HCT116 (cell line): ENCODE measurements around the gene EHBP1. TPM values are rescaled to one million over a fixed set of nuclear protein-coding genes. Genes with fewer than 3 reads are reported as not detected.

ENCODE experiments used
- ATAC-seq: fragments of 200-7000 bp; cut with Tn5 transposase; 2 replicates; pipeline ENCODE4 v1.9.1; 2020; ENCODE audit warnings: mild to moderate bottlenecking, moderate library complexity
- BruUV-seq: library from RNA; stranded (reverse); fragments of 400-500 nt; replicated peaks from 2 replicates; lab custom pipeline; 2021; lab: Mats Ljungman, UMichigan
- CTCF ChIA-PET: fragments of 300-600 bp; sonication (Branson Sonifier 250); formaldehyde crosslinking; loops from one replicate; lab custom pipeline; 2021; ENCODE audit warnings: antibody characterized with exemption; lab: Charles Lee
- POLR2A ChIA-PET: fragments of 300-600, 350-600 bp; sonication (Branson Sonifier 250); formaldehyde crosslinking; loops from one replicate; lab custom pipeline; 2021; ENCODE audit warnings: antibody characterized with exemption; lab: Charles Lee
- RAD21 ChIA-PET, 2 experiments: fragments of 300-600 bp; sonication (Branson Sonifier 250); formaldehyde crosslinking; loops; one replicate each; lab custom pipeline; 2023; ENCODE audit warnings: low total read pairs in 2 of 2; ENCODE audit not compliant: uncharacterized antibody in 2 of 2, unreplicated experiment in 2 of 2, low non-redundant PET in 1 of 2; lab: Charles Lee
- DNase-seq: peaks from one replicate; pipeline ENCODE4 v3.0.0-alpha.2; 2010; ENCODE audit warnings: low read depth, low spot score
- H2AFZ ChIP-seq: fragments of 200-600 bp; shearing (Covaris generic), sonication (generic); 2 replicates; pipeline ENCODE4 v1.6.1; 2017; ENCODE audit warnings: low read depth, mixed run types, mixed read lengths, antibody characterized with exemption, low read length; ENCODE audit not compliant: poor library complexity, severe bottlenecking
- H3K27ac ChIP-seq: 2 replicates; pipeline ENCODE4 v1.5.1; 2012; ENCODE audit warnings: low read depth, low read length
- H3K27me3 ChIP-seq: fragments of 200-600 bp; sonication (generic); 2 replicates; pipeline ENCODE4 v1.6.1; 2016; ENCODE audit warnings: mixed run types, low read length, mixed read lengths; ENCODE audit not compliant: insufficient read depth
- H3K36me3 ChIP-seq, 2 experiments: fragments of 200-500 bp in 1 of 2; fragments of 200-600 bp in 1 of 2; sonication (Bioruptor generic) in 1 of 2; sonication (generic) in 1 of 2; 2 replicates each; pipeline versions ENCODE4 v1.5.1 to v1.6.1; 2014 to 2016; ENCODE audit warnings: low read length in 2 of 2, inconsistent platforms in 1 of 2, mixed read lengths in 1 of 2, mixed run types in 1 of 2; ENCODE audit not compliant: insufficient read depth in 2 of 2, control insufficient read depth in 1 of 2
- H3K4me1 ChIP-seq, 2 experiments: fragments of 200-600 bp in 1 of 2; sonication (generic) in 1 of 2; 2 replicates each; pipeline versions ENCODE4 v1.5.1 to v1.6.1; 2012 to 2017; ENCODE audit warnings: low read length in 2 of 2, inconsistent platforms in 1 of 2, mild to moderate bottlenecking in 1 of 2, mixed read lengths in 1 of 2, mixed run types in 1 of 2, moderate library complexity in 1 of 2; ENCODE audit not compliant: insufficient read depth in 2 of 2, control insufficient read depth in 1 of 2
- H3K4me2 ChIP-seq: fragments of 200-600 bp; sonication (generic); 2 replicates; pipeline ENCODE4 v1.6.1; 2017; ENCODE audit warnings: mixed run types, low read length, mixed read lengths
- H3K4me3 ChIP-seq, 2 experiments: fragments of 200-600 bp in 1 of 2; sonication (generic) in 1 of 2; replicated peaks in 1 of 2; 2 replicates each; pipeline ENCODE4 v1.5.1; 2011 to 2016; ENCODE audit warnings: low read length in 2 of 2, control low read depth in 1 of 2, low read depth in 1 of 2, mild to moderate bottlenecking in 1 of 2, mixed read lengths in 1 of 2, mixed run types in 1 of 2
- H3K79me2 ChIP-seq: fragments of 200-600 bp; sonication (generic); 2 replicates; pipeline ENCODE4 v1.6.1; 2017; ENCODE audit warnings: mild to moderate bottlenecking, mixed run types, low read length, moderate library complexity, mixed read lengths; ENCODE audit not compliant: insufficient read depth
- H3K9ac ChIP-seq: fragments of 200-600 bp; sonication (generic); 2 replicates; pipeline ENCODE4 v1.6.1; 2016; ENCODE audit warnings: low read length, mixed read lengths
- H3K9me2 ChIP-seq: fragments of 200-600 bp; sonication (generic), shearing (Covaris generic); 2 replicates; pipeline ENCODE4 v1.6.1; 2017; ENCODE audit warnings: mixed run types, mild to moderate bottlenecking, moderate library complexity; ENCODE audit not compliant: insufficient read depth
- H3K9me3 ChIP-seq, 2 experiments: fragments of 200-500 bp in 1 of 2; fragments of 200-600 bp in 1 of 2; sonication (Bioruptor generic) in 1 of 2; sonication (generic) in 1 of 2; 2 replicates each; pipeline ENCODE4 v1.6.1; 2014 to 2017; ENCODE audit warnings: low read length in 2 of 2, mixed read lengths in 2 of 2, inconsistent platforms in 1 of 2, low read depth in 1 of 2, mild to moderate bottlenecking in 1 of 2, mixed run types in 1 of 2, moderate library complexity in 1 of 2; ENCODE audit not compliant: control insufficient read depth in 1 of 2, insufficient read depth in 1 of 2
- H4K20me1 ChIP-seq: fragments of 200-600 bp; sonication (generic), shearing (Covaris generic); 2 replicates; pipeline ENCODE4 v1.6.1; 2017; ENCODE audit warnings: mixed run types, mild to moderate bottlenecking, moderate library complexity; ENCODE audit not compliant: insufficient read depth
- ATF3 ChIP-seq: IDR thresholded peaks from 2 replicates; pipeline ENCODE4 v1.6.1; 2012
- CBX3 ChIP-seq: IDR thresholded peaks from 2 replicates; pipeline ENCODE4 v1.6.1; 2012; ENCODE audit warnings: low read depth
- CEBPB ChIP-seq: IDR thresholded peaks from 2 replicates; pipeline ENCODE4 v1.6.1; 2012; ENCODE audit warnings: low read depth
- EZH2 ChIP-seq: fragments of 200-600 bp; sonication (generic); IDR thresholded peaks from 2 replicates; pipeline ENCODE4 v1.6.1; 2017; ENCODE audit warnings: antibody characterized with exemption, mixed run types
- EZH2phosphoT487 ChIP-seq: fragments of 200-600 bp; IDR thresholded peaks from 2 replicates; pipeline ENCODE4 v1.6.1; 2018; ENCODE audit warnings: antibody characterized with exemption, borderline replicate concordance
- JUND ChIP-seq: IDR thresholded peaks from 2 replicates; pipeline ENCODE4 v1.6.1; 2012
- MAX ChIP-seq: IDR thresholded peaks from 2 replicates; pipeline ENCODE4 v1.6.1; 2012
- POLR2A ChIP-seq: IDR thresholded peaks from 2 replicates; pipeline ENCODE4 v1.7.0; 2011; ENCODE audit warnings: borderline replicate concordance; ENCODE audit not compliant: insufficient read depth, insufficient read length; ENCODE audit errors: extremely low read depth
- REST ChIP-seq: IDR thresholded peaks from 2 replicates; pipeline ENCODE4 v1.6.1; 2012; ENCODE audit warnings: low read depth
- SP1 ChIP-seq: IDR thresholded peaks from 2 replicates; pipeline ENCODE4 v1.6.1; 2012; ENCODE audit warnings: low read depth
- YY1 ChIP-seq: IDR thresholded peaks from 2 replicates; pipeline ENCODE4 v1.6.1; 2011; ENCODE audit warnings: low read length, low read depth, moderate library complexity, mild to moderate bottlenecking; ENCODE audit not compliant: insufficient replicate concordance; ENCODE audit errors: extremely low read depth
- ZBTB33 ChIP-seq: IDR thresholded peaks from 2 replicates; pipeline ENCODE4 v1.6.1; 2011; ENCODE audit warnings: mild to moderate bottlenecking, low read length, moderate library complexity; ENCODE audit not compliant: insufficient replicate concordance; ENCODE audit errors: extremely low read depth
- ZNF274 ChIP-seq: fragments of 200-500 bp; sonication (Bioruptor generic); IDR thresholded peaks from 2 replicates; pipeline ENCODE4 v1.6.1; 2014; ENCODE audit warnings: mild to moderate bottlenecking, low read depth, low read length, inconsistent platforms
- intact Hi-C: fragments of 100-400 bp; cut with micrococcal nuclease; formaldehyde crosslinking; loops from 2 replicates; pipeline ENCODE4 v1.10.0; 2022
- total RNA-seq: library from RNA; stranded (reverse); gene quantifications from one replicate; pipeline ENCODE4 v1.2.1, GENCODE V29; 2021; ENCODE audit not compliant: unreplicated experiment

EHBP1 gene
- total RNA-seq, 1 experiment from 2014 or later = 89.9 TPM

GRCh38 chr2:62844311-62845090 lies 139.0 kb downstream of the EHBP1 start:
- no peak overlapping the region for H2AFZ ChIP-seq
- TF ChIP-seq MAX (no peak), EZH2phosphoT487 (no peak), REST (no peak), ZBTB33 (no peak), ZNF274 (no peak), YY1 (no peak), ATF3 (no peak), CBX3 (no peak), POLR2A (no peak), EZH2 (no peak), SP1 (no peak), JUND (no peak), CEBPB (no peak)
- H3K4me3 ChIP-seq = no peak overlapping the region
- H3K27ac ChIP-seq = no peak overlapping the region
- BruUV-seq = no TSS peak
- ChIA-PET POLR2A (no interaction called here), CTCF (no interaction called here), RAD21 (no interaction called here)
- H3K9me3 ChIP-seq = peaks cover 0 to 4% of the 10 kb centered on the region in 2 experiments; a peak in 1 of 4 replicates
- no peaks in the 10 kb centered on the region for H3K9me2 ChIP-seq
- H3K36me3 ChIP-seq = peaks cover 6 to 10% of the 10 kb centered on the region in 2 experiments; a peak in 3 of 4 replicates
- no peaks in the 10 kb centered on the region for H3K27me3 ChIP-seq
- H3K9ac ChIP-seq = no peak overlapping the region
- DNase-seq (no peak), ATAC-seq (no peak)
- H3K4me2 ChIP-seq = no peak overlapping the region
- no peaks in the 10 kb centered on the region for H3K4me1 ChIP-seq
- H3K79me2 ChIP-seq = no peaks in the 10 kb centered on the region
- H4K20me1 ChIP-seq = no peaks in the 10 kb centered on the region
- intact Hi-C loops = no loop called here
